Astrocyte (in vitro differentiated cells and primary cell): ENCODE measurements around the gene SNX3. TPM values are rescaled to one million over a fixed set of nuclear protein-coding genes. Genes with fewer than 3 reads are reported as not detected.
A peak's percentile ranks its signal among the peaks of the same experiment; 100 is the strongest.

Source experiments
- DNase-seq: peaks from one replicate; pipeline ENCODE4 v3.0.0-alpha.2; 2010; ENCODE audit warnings: low read depth
- FAIRE-seq: peaks from 2 replicates; lab custom pipeline; 2011; peaks lifted over from hg19 to GRCh38; lab: Jason Lieb, UNC
- H2AFZ ChIP-seq: 2 replicates; pipeline ENCODE4 v1.6.0; 2012; ENCODE audit warnings: low read depth, low read length, inconsistent platforms
- H3K27ac ChIP-seq: 2 replicates; pipeline ENCODE4 v1.5.1; 2011; ENCODE audit warnings: low read depth, low read length, inconsistent platforms
- H3K27me3 ChIP-seq: 2 replicates; pipeline ENCODE4 v1.6.0; 2011; ENCODE audit warnings: low read length, inconsistent platforms; ENCODE audit not compliant: insufficient read depth
- H3K36me3 ChIP-seq: 2 replicates; pipeline ENCODE4 v1.5.1; 2011; ENCODE audit warnings: low read length, inconsistent platforms; ENCODE audit not compliant: insufficient read depth
- H3K4me1 ChIP-seq: 2 replicates; pipeline ENCODE4 v1.5.1; 2011; ENCODE audit warnings: low read length, inconsistent platforms; ENCODE audit not compliant: insufficient read depth
- H3K4me2 ChIP-seq: 2 replicates; pipeline ENCODE4 v1.6.0; 2012; ENCODE audit warnings: low read length, inconsistent platforms
- H3K4me3 ChIP-seq: 2 replicates; pipeline ENCODE4 v1.5.1; 2011; ENCODE audit warnings: low read depth, mild to moderate bottlenecking, low read length, inconsistent platforms; ENCODE audit not compliant: insufficient read depth
- H3K79me2 ChIP-seq: 2 replicates; pipeline ENCODE4 v1.6.0; 2012; ENCODE audit warnings: mild to moderate bottlenecking, low read length, inconsistent platforms; ENCODE audit not compliant: insufficient read depth
- H3K9ac ChIP-seq: 2 replicates; pipeline ENCODE4 v1.6.0; 2012; ENCODE audit warnings: mild to moderate bottlenecking, low read length, inconsistent platforms
- H3K9me3 ChIP-seq: 2 replicates; pipeline ENCODE4 v1.5.1; 2012; ENCODE audit warnings: low read depth, mild to moderate bottlenecking, low read length, inconsistent platforms; ENCODE audit not compliant: insufficient read depth
- H4K20me1 ChIP-seq: 2 replicates; pipeline ENCODE4 v1.6.0; 2012; ENCODE audit warnings: low read length, inconsistent platforms; ENCODE audit not compliant: insufficient read depth
- H3K27ac Mint-ChIP-seq: one replicate; pipeline ENCODE4 v1.8.0; 2021; ENCODE audit warnings: mild to moderate bottlenecking, mixed read lengths; ENCODE audit not compliant: unreplicated experiment
- H3K27me3 Mint-ChIP-seq: one replicate; pipeline ENCODE4 v1.8.0; 2021; ENCODE audit warnings: low read depth, mixed read lengths; ENCODE audit not compliant: unreplicated experiment
- H3K36me3 Mint-ChIP-seq: one replicate; pipeline ENCODE4 v1.8.0; 2021; ENCODE audit warnings: low read depth, mixed read lengths; ENCODE audit not compliant: unreplicated experiment
- H3K4me1 Mint-ChIP-seq: one replicate; pipeline ENCODE4 v1.8.0; 2021; ENCODE audit warnings: low read depth, mixed read lengths; ENCODE audit not compliant: unreplicated experiment
- H3K4me3 Mint-ChIP-seq: one replicate; pipeline ENCODE4 v1.8.0; 2021; ENCODE audit warnings: mild to moderate bottlenecking, moderate library complexity, mixed read lengths; ENCODE audit not compliant: unreplicated experiment
- H3K9me3 Mint-ChIP-seq: one replicate; pipeline ENCODE4 v1.8.0; 2021; ENCODE audit warnings: mild to moderate bottlenecking, mixed read lengths; ENCODE audit not compliant: unreplicated experiment
- EZH2 ChIP-seq: IDR thresholded peaks from 2 replicates; pipeline ENCODE4 v1.6.1; 2012; ENCODE audit warnings: mild to moderate bottlenecking, low read length, inconsistent platforms; ENCODE audit not compliant: insufficient read depth
- total RNA-seq: library from RNA; stranded (reverse); gene quantifications from 2 replicates; pipeline ENCODE4 v1.2.1, GENCODE V29; 2021
- TF ChIP-seq, protein P1 (sequence below): IDR thresholded peaks from 2 replicates; pipeline ENCODE4 v1.5.1; 2011; ENCODE audit warnings: low read depth, mild to moderate bottlenecking, inconsistent platforms, low read length, moderate library complexity; ENCODE audit not compliant: insufficient read depth

SNX3 gene
- total RNA-seq, 1 donor from 2014 or later: 165 TPM

DNA sequence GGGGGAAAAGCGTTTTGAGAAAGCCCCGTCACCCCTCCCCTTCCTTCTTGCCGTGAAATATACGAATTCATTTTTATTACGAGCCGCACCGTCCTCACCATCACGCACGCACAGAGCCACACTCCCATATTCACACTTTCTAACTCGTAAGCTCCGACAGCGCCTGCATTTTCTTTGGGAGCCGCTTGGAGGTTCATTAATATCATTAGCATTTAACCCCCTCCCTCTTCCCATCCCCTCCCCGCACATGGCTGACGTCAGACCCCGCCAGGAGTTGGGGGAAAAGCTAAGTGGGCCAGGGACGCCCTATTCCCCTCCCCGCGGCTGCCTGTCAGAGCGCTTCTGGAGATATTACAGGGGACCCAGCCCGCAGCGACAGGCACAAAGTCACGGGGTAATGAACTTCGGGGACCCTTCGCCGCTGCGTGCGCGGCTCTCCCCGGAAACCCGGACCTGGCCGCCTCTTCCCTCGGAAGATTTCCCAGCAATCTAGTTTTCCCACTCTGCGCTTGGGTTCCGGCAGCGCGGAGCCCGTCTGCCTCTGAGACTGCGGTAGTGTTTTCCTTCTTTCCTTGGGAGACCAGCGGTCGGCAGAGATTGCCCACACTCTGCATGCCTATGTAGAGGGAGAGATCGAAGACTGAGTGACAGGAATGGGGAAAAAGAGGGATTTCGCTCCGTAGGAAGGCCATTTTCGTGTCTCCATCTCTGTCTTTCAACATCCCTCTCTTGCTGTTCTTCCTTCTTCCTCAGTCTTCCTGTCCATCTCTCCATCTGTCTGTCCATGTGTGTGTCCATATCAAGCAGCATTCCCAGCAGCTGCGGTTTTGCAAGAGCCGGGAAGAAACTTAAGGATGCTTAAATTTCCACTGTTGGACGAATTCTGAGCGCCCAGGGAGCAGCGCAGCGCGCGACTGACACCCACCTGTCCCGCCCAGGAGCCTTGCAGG is 94.9 kb downstream of the SNX3 start, which contains the start of gene NR2E1:
TSS of gene NR2E1 (plus strand) at position 309 of the 950 bp plus-strand sequence. CDS start 744 bp downstream, outside the sequence.
- H3K9me3 ChIP-seq: no peaks in the 10 kb centered on the region
- no peak within 1 kb of the TSS for H3K9ac ChIP-seq
- H3K27me3 Mint-ChIP-seq: peaks cover 83% of the 10 kb centered on the region
- H3K4me2 ChIP-seq: peak within 1 kb of the TSS; percentile 78
- H3K27ac ChIP-seq: no peak within 1 kb of the TSS
- peaks cover 18% of the 10 kb centered on the region for H3K4me1 Mint-ChIP-seq
- peak within 1 kb of the TSS; percentile 76 for H3K4me3 Mint-ChIP-seq
- peak within 1 kb of the TSS; percentile 67 for H2AFZ ChIP-seq
- H3K79me2 ChIP-seq: no peaks in the 10 kb centered on the region
- H3K9me3 Mint-ChIP-seq: peaks cover 22% of the 10 kb centered on the region
- peaks cover 9% of the 10 kb centered on the region for H3K36me3 Mint-ChIP-seq
- no peak for DNase-seq
- no peaks in the 10 kb centered on the region for H4K20me1 ChIP-seq
- H3K36me3 ChIP-seq: no peaks in the 10 kb centered on the region
- no peak for FAIRE-seq
- H3K4me1 ChIP-seq: peaks cover 24% of the 10 kb centered on the region
- H3K27ac Mint-ChIP-seq: peak within 1 kb of the TSS; percentile 84
- H3K4me3 ChIP-seq: peak within 1 kb of the TSS; percentile 25
- H3K27me3 ChIP-seq: peaks cover 94% of the 10 kb centered on the region
- TF ChIP-seq EZH2: peak; percentile 59
- TF ChIP-seq, protein P1, sequence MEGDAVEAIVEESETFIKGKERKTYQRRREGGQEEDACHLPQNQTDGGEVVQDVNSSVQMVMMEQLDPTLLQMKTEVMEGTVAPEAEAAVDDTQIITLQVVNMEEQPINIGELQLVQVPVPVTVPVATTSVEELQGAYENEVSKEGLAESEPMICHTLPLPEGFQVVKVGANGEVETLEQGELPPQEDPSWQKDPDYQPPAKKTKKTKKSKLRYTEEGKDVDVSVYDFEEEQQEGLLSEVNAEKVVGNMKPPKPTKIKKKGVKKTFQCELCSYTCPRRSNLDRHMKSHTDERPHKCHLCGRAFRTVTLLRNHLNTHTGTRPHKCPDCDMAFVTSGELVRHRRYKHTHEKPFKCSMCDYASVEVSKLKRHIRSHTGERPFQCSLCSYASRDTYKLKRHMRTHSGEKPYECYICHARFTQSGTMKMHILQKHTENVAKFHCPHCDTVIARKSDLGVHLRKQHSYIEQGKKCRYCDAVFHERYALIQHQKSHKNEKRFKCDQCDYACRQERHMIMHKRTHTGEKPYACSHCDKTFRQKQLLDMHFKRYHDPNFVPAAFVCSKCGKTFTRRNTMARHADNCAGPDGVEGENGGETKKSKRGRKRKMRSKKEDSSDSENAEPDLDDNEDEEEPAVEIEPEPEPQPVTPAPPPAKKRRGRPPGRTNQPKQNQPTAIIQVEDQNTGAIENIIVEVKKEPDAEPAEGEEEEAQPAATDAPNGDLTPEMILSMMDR: no peak

DNA sequence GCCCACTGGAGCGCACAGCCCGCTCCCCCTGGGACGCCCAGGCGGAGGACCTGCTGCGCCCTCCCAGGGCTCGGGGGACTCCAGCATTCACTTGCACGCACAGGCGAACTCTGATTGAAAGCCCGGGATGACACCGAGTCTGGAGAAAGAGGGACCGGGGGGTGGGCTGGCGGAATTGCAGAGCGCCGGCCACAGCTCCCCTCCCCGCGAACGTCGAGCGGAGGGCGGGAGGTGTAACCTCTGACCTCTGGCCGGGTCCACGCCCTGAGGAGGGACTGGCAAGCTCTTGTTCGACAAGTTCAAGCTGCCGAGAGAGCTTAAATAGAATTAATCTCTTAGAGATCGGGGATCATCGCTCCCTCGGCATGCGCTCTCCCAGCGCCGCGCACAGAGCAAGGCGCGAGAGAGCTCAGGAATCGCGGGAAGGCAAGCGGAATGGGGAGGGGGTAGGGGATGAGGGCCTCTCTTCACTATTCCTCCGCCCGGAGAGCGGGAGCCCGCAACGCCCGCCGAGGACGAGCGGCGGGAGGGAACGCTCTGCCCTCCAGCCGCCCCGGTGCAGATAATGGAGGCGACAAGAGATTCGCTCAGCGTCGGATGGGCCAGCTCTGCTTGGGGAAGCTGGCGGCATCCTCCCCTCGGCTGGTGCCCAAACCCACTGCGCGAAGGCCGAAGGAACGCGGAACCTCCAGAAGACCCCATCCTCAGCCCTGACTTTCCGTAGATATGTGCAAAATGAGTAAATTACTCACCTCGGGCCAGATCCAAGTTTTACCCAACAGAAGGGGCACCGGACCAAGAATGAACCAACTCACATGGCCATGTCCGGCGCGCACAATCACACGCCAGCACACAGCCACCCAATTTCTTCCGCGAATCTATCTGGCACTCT is 95.8 kb downstream of the SNX3 start:
- no peaks in the 10 kb centered on the region for H3K79me2 ChIP-seq
- Mint-ChIP-seq H3K27me3 (peaks cover 84% of the 10 kb centered on the region), H3K4me1 (peaks cover 16% of the 10 kb centered on the region), H3K27ac (peak overlapping the region; percentile 84), H3K4me3 (peak overlapping the region; percentile 76), H3K36me3 (peaks cover 7% of the 10 kb centered on the region), H3K9me3 (peaks cover 20% of the 10 kb centered on the region)
- no peak overlapping the region for H3K9ac ChIP-seq
- TF ChIP-seq, protein P1: no peak
- peak; percentile 96 for TF ChIP-seq EZH2
- peak overlapping the region; percentile 20 for H2AFZ ChIP-seq
- DNase-seq: no peak
- H3K4me3 ChIP-seq: peak overlapping the region; percentile 25
- FAIRE-seq: no peak
- no peak overlapping the region for H3K27ac ChIP-seq
- H3K27me3 ChIP-seq: peaks cover 94% of the 10 kb centered on the region
- H4K20me1 ChIP-seq: no peaks in the 10 kb centered on the region
- H3K9me3 ChIP-seq: no peaks in the 10 kb centered on the region
- H3K36me3 ChIP-seq: no peaks in the 10 kb centered on the region
- H3K4me1 ChIP-seq: peaks cover 24% of the 10 kb centered on the region
- H3K4me2 ChIP-seq: peak overlapping the region; percentile 78
